Skeletal muscle cell (primary cell): ENCODE data around the gene CYP11A1.

Experiments
- DNase-seq: peaks from one replicate; pipeline ENCODE4 v3.0.0-alpha.2; 2010; ENCODE audit warnings: low read depth
- H3K4me3 ChIP-seq: 2 replicates; pipeline ENCODE4 v1.5.1; 2011; ENCODE audit warnings: low read depth, mild to moderate bottlenecking, control low read depth, low read length, moderate library complexity

Gene CYP11A1

DNA sequence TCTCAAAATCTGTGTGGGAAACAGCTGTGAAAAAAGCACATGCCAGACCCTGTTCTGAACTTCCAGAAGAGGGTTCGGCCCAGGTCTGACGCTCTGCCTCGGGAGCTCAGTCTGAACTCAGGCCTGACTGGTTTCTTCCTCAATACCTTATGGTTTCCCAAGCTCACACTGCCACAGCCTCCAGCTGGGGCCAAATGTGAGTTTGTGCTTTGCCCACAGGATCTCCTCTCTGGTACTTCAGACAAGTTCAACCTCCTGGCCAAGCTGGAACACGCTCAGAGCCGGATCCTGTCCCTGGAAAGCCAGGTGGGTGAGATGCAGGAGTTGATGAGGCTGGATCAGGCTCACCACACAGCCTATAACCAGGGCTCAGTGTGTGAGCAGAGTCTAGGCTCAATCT is 33.8 kb downstream of the CYP11A1 start:
- no peak overlapping the region for H3K4me3 ChIP-seq
- DNase-seq: no peak

DNA sequence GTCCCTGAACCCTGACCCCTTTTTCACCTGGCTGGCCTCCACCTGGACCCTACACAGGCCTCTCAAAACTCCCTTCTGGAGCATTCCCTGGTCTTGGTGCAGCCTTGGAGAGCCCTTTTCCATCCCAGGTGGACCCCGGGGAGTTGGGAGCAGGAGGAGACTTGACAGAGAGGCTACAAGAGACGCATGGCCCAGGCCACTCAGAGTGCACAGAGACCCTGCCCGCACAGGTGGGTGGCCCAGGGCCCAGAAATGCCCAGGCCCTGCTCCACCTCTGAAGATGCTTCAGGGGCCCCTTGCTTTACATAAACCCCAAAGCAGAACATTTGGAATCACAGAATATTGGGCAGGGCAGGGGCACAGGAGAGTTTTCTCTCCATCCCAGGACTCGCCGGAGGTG is 34.4 kb downstream of the CYP11A1 start:
- no peak overlapping the region for H3K4me3 ChIP-seq
- DNase-seq: no peak

DNA sequence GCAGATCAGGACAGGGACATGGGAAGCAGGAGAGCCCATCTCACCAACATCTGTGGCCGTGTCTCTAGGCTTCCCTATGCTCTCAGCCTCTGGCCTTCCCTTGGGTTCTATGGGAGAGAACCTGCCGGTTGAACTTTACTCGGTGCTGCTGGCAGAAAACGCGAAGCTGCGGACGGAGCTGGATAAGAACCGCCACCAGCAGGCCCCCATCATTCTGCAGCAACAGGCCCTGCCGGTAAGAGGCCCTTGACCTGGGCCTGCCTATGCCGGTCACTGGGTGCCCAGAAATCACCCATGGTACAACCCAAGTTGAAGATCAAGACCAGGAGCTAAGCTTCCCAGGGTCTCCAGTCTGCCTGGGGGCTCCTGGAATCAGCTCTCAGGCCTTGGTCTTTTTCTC is 34.8 kb downstream of the CYP11A1 start:
- no peak overlapping the region for H3K4me3 ChIP-seq
- no peak for DNase-seq

DNA sequence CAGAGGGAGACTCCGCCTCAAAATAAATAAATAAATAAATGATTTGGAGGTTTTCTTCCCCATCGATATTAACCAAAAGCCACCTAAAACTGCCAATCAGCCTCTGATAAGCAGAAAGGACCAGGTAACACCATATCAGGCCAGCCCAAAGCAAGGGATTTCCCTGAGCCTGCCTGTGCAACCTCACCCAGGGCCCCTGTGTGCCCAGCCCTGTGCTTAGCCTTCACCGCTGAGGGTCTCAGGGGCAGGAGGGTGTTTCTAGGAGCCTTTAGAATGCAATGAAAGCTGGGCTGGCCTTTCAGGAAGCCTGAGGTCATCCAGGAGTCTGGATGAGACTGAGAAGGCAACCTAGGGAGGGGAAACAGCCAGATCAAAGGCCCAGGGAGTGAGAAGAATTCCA is 35.4 kb downstream of the CYP11A1 start:
- no peak overlapping the region for H3K4me3 ChIP-seq
- no peak for DNase-seq

DNA sequence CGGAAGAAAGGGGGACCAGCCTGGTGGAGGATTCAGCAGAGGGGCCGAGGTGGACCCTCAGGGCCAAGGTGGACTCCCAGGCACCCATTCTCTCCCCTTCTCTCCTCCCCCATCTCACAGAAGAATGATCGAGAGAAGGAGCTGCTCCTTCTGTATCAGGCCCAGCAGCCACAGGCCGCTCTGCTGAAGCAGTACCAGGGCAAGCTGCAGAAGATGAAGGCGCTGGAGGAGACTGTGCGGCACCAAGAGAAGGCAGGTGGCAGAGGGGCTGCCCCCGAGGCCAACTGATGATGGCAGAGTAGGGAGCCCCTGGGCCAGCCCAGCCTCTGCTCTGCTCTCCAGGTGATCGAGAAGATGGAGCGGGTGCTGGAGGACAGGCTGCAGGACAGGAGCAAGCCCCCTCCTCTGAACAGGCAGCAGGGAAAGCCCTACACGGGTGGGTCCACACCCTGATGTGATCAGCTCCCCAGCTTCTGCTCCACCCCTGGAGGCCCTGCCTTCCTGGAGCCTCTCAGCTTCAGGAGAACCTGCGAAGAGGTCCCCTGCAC is 36.5 kb downstream of the CYP11A1 start:
- DNase-seq: no peak
- no peak overlapping the region for H3K4me3 ChIP-seq

DNA sequence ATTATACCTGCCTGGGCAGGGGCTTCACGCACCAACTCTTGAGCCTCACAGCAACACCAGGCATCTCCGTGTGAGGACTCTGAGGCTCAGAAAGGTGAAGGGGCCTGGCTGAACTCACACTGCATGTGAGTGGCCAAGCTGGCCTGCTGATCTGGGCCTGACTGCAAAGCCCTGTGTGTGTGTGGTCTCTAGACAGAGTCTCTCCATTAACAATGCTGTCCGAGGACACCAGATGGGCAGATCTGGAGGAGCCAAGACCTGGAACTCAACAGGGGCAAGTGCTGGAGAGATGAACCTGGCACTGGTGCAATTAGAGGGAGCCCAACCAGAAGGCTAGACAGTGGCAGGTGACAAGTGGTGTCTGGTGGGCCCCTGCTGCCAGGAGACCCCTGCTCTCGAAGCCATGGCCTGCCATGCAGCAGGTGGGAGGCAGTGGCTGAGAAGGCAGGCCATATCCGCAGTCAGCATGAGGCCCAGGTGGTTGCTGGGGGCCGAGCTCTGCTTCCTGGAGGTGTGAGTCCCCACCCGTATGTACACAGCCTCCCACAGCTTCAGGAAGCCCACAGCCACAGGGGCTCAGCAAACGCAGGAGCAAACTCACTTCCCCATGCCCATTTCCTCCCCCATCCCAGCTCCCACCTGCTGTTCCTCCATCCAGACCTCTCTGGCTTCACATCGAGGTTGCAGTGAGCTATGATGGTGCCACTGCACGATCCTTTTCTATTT is 39.0 kb downstream of the CYP11A1 start:
- no peak overlapping the region for H3K4me3 ChIP-seq
- no peak for DNase-seq

DNA sequence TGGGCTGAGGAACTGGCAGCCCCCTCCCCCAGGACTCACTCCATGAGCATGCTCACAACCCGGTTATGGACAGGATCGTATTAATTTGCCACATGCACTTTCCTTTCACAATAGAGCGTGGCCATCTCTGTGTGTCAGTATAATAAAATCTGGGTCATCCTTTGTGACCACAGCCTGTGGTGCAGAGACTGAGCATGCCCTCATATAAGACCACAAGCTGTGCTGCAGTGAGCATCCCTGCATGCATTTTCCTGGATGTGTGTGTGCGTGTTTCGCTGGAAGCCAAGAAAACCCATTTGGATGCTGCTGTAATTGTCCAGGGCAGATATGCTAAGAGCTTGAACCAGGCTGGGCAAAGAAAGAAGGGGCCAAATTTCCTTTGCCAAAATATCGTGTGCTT is 39.7 kb downstream of the CYP11A1 start:
- no peak overlapping the region for H3K4me3 ChIP-seq
- no peak for DNase-seq

DNA sequence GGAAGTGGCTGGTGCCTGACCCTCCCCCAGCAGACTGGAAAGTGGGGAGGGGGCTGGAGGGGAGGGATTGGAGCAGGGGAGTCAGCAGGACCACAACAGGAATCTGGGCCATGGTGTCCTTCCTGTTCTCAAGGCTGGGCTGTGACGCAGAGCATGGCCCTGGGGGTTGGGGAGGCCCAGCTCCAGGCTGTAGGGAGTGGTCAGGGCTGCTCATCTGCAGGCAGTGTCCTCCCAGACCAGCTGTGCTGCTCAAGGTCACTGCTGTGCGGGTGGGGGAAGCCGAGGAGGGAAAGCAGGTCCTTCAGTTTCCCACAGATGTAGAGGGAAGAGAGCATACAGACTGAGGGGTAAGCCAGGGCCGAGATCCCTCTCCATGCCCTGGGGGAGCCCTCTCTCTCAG is 40.7 kb downstream of the CYP11A1 start:
- H3K4me3 ChIP-seq: no peak overlapping the region
- no peak for DNase-seq

DNA sequence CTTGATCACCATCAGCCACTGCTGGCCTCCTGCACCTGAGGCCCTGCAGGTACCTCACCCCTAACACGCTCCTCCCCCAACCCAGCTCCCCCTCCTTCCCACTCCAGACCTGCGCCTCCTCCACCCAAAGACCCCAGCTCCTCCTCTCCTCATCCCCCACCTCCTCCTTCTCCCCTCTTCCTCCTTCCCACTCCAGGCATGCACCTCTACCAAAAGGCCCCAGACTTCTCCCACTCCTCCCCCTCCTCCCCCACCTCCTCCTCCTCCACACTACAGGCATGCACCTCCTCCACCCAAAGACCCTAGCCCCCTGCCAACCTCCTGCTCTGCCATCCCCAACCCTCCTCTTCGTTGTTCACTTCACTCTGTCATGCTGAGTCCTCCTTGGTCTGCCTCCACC is 42.7 kb downstream of the CYP11A1 start:
- H3K4me3 ChIP-seq: no peak overlapping the region
- DNase-seq: no peak

DNA sequence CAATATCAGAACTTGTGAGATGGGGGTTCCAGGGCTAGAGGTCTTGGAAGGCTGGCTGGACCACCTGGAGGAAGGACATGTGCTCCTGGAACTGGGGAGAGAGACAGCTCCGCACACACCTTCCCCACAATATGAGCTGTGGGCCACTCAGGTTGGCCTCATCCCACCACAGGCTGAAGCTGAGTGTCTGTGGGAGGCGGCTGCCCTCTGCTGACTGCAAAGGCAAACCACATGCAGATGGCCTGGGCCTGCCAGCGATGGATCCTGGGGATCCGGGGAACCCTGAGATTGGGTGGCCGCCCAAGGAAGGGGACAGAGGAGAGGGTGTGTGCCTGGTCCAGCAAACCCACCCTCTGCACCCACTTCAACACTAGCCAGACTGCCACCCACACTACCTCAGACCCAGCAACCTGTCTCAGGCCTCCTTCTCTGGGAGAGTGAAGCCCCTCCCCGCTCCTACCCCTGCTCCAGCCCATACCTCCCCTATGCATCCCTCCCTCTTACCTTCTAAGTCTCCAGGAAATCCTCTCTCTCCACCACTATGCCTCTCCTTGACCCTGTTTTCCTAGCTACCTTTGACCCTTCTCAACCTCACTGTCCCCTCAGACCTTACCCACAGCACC is 44.8 kb downstream of the CYP11A1 start:
- no peak for DNase-seq

DNA sequence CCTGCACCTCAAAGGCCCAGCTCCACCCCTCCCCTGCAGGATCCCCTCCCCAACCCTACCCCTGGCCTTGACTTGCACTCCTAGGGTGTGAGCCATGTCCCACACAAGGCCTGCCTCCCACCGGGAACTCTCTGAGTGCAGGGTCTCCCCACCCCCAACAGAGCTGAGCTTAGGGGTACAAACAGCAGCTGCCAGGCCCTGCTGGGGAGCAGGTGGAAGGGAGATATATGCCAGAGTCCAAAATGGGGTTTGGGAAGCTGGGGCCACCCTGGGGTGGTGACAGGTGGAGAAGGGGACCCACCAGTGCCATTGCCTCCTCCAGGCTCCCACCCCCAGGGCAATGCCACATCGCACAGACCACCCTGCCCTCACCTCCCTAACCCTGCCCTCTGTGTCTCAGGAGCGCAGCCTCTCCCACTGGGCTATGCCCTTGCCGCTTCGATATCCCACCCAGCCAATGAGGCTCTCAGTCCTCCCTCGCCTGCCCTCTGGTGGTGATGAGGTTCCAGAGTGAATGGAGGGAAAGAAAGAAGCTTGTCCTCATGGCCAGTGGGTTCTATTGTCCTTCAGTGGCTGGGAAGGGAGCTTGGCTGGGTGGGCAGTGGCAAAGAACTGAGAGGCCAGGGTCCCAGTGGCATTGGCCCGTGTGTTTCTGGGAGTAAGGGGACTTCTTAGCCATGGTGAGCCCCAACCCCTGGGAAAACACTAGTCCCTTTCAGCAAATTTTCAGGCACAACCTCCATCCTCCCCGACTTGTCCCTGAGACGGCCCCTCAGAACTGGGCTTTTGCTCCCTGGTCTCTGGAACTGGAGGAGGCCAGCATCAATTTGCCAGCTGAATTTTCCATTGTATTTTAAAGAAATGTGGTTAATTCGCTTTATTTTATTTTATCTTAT is 46.8 kb downstream of the CYP11A1 start:
- H3K4me3 ChIP-seq: no peak overlapping the region
- no peak for DNase-seq

More for the DNA sequence above, 44.8 kb downstream of the CYP11A1 start:
- H3K4me3 ChIP-seq: no peak overlapping the region

DNA sequence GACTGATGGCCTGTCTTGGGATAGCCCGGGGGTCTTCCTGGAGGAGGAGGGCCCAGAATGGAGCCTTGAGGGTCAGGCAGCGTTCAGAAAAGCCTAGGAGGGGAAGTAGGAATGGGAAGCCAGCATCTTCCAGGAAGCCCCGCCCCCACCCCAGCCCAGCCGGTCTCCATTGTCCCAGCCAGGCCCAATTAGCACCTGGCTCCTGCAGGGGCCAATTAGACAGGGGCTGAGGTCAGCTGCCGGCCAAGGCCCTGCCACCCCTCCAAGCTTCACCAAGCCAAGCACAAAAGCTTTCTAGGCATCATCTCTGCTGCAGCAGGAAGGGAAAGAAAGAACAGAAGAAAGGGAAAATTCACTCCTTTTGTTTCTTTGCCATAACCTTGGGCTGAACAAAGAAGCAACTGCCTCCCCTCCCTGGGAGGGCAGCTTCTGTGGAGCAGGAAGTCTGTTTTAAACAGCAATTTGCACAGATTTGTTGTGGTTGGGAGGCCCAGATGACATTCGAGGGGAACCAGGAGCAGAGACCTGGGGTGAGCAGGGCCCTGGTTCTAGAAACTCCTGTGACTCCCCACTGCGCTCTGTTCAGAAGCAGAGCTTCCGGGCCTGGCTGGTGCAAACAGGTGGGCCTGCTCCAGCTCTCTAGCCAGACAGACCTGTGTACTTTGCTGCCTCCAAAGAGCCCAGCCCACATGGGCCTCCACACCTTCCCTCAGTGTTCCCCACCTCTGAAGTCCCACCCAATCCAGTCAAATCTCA is 47.7 kb downstream of the CYP11A1 start:
- H3K4me3 ChIP-seq: no peak overlapping the region
- no peak for DNase-seq

DNA sequence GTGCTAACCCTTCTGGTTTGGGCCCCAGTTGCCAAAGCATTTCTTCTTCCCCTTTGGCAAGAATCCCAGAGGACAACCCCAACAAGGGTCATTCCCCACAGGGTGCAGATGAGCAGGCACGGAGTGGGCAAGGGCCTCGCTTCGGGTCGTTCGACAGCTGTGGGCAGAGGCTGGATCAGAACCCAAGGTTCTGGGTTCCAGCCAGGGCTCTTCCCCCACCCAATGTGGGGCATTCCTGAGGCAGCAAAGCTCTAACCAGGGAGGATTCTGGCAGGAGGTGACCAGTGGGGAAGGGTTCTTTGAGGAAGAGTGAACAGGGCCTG is 48.3 kb downstream of the CYP11A1 start:
- no peak overlapping the region for H3K4me3 ChIP-seq
- no peak for DNase-seq

DNA sequence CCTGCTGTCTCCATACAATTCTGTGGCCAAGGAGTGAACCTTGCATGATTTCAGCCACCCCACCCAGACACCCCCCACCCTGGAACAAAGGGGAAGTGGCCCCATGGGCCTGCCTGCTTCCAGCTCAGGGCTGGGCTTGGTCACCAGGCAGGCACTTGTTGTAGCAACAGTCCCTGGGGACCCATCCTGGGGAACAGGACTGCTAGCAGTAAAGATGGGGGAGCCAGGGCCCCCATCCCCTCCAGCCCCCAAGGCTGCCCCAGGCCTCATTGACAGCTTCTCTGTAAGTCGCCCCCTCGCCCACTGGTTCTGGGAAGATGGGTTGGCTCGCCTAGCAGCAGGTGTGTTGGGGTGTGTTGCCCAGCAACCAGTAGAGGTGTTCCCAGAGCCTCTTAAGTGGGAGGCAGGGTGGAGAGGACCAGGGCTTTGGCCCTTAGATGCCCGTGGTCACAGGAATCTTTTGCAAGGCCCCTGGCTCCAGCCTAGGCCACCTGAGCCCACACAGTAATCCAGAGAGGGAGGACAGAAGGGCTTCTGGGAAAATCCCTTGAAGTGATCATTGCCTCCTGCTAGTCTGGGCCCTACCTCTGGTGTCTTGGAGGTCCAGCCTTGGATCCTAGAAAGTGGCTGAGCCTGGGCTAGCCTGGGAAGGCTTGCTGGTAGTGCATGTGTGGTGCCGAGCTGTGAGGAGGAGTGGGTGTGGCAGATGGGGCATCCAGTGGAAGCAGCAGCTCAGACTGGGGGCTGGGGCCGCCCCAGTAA is 48.9 kb downstream of the CYP11A1 start:
- DNase-seq: no peak

DNA sequence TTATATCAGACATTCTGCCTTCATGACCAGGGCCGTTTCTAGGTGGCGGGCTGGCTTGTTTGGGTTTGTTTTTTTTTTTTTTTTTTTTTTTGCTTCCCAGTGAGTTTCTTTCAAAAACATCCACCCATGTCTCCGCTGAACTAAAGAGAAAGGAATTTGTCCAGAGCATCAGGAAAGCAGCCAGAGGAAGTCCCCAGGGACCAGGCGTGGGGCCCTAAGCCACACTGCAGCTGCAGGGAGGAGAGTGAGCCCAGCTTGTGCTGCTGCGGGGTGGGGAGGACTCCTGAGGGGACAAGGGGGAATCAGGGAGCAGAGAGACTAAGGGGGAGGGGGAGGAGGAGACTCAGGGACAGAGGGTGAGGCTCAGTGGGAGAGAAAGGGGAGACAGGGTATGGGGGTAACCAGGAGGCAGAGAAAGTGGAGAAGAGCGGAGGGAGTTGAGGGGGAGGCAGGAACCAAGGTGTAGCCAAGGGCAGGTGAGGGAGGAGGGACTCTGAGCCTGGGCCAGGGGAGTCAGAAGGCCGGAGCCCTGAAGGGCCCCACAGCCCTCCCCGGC is 49.5 kb downstream of the CYP11A1 start:
- DNase-seq: peak; percentile 77
- no peak overlapping the region for H3K4me3 ChIP-seq

More for the DNA sequence above, 48.9 kb downstream of the CYP11A1 start:
- H3K4me3 ChIP-seq: no peak overlapping the region

DNA sequence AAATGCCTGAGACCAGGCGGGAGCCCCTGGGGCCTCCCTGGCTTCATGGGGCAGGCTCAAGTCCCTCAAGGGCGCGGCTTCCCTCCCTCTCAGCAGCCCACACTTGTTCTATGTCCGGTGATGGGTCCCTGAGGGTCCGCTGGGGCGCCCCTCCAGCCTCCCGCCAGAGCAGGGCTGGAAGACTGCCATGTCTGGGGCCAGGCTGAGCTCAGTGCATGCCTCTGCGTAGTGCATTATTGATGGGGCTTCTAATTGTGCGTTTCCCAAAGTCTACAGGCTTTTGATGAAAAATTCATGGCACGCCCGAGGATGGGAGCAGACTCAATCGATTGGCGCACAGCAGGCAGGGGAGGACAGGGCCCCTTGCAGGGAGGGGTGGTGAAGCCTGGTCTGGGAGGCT is 51.3 kb downstream of the CYP11A1 start:
- H3K4me3 ChIP-seq: no peak overlapping the region
- no peak for DNase-seq

DNA sequence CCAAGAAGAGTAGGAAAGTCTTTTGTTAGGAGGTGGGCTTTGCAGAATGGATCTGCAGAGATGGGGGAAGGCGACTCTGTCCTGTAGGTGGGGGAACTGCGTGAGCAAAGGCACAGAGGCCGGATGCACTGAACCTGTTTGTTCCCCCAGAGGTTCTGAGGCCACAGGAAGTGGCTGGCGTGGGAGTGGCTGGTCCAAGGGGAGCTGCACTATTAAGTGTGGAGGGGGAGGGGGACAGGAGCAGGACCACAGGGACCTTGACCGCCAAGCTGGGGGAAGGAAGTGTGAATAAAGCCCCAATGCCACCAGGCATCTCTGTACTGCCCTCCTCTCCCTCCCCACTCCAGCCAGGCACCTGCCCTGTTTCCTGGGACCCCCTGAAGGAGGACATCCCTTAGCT is 51.8 kb downstream of the CYP11A1 start:
- H3K4me3 ChIP-seq: no peak overlapping the region
- DNase-seq: no peak

DNA sequence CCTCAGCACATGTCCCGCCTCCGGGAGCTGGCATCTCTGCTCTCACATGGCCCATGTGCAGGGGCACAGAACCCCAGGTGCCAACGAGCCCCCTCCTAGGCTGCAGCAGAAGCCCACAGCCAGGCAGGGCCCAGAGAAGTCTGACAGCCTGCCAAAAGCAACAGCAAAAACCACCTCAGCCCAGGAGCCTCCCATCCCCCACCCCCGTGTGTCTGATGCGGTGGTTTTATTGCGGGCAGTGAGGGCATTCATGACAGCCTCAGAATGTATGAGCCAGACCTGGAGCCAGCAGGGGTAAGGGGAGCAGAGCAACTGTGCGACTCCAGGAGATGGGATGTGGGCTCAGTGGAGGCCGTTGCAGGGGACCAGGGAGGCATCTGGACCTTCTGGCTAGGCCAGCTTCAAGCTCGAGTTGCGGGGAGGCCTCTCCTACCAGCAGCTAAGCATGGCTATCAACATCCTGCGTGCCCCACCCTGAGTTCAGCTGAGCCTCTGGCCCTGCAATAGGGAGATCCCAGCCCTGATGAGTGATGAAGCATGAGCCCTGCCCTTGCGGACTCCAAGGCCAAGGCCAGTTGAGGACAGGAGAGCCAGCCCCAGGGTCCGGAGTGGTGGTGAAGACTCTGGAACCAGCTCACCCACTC is 52.5 kb downstream of the CYP11A1 start:
- DNase-seq: no peak
- H3K4me3 ChIP-seq: no peak overlapping the region
